B cell (primary cell): ENCODE measurements around the gene RFX2. TPM values are rescaled to one million over a fixed set of nuclear protein-coding genes. Genes with fewer than 3 reads are reported as not detected.

ENCODE experiments used
- ATAC-seq: fragments of 200-7000 bp; cut with Tn5 transposase; one replicate; pipeline ENCODE4 v1.10.0; 2021; ENCODE audit warnings: low read depth, mild to moderate bottlenecking, moderate number of reproducible peaks, moderate library complexity
- CTCF ChIA-PET: fragments of 350-600 bp; sonication (Branson Sonifier 250); formaldehyde crosslinking; loops from one replicate; lab custom pipeline; 2021; ENCODE audit warnings: antibody characterized with exemption, inconsistent platforms; lab: Charles Lee
- POLR2A ChIA-PET: fragments of 350-600 bp; sonication (Branson Sonifier 250); formaldehyde crosslinking; loops from one replicate; lab custom pipeline; 2021; ENCODE audit warnings: antibody characterized with exemption; lab: Charles Lee
- DNase-seq: peaks from one replicate; pipeline ENCODE4 v3.0.0; 2013
- H2AFZ ChIP-seq: 2 replicates; pipeline ENCODE4 v1.6.1; 2012; ENCODE audit warnings: mild to moderate bottlenecking, low read depth, low read length; ENCODE audit not compliant: insufficient read depth, poor library complexity, severe bottlenecking
- H3K27ac ChIP-seq, 2 donors: 1 replicate in 1 of 2; 2 replicates in 1 of 2; pipeline ENCODE4 v1.5.1; 2012 to 2013; ENCODE audit warnings: low read length in 2 of 2, mild to moderate bottlenecking in 2 of 2, moderate library complexity in 1 of 2
- H3K27me3 ChIP-seq, 4 experiments: fragments of 200-600 bp in 1 of 4; sonication (generic) in 1 of 4; replicated peaks in 1 of 4; 1 replicate in 2 of 4; 2 replicates in 2 of 4; pipeline versions ENCODE4 v1.6.1 to v1.7.0; 2013 to 2016; ENCODE audit warnings: low read length in 3 of 4, mild to moderate bottlenecking in 2 of 4, mixed read lengths in 1 of 4, moderate library complexity in 1 of 4; ENCODE audit not compliant: insufficient read depth in 4 of 4, control insufficient read depth in 3 of 4; ENCODE audit errors: control extremely low read depth in 1 of 4
- H3K36me3 ChIP-seq, 2 experiments: replicated peaks in 1 of 2; 1 replicate in 1 of 2; 2 replicates in 1 of 2; pipeline versions ENCODE4 v1.6.1 to v1.7.1; 2013; ENCODE audit warnings: low read length in 1 of 2; ENCODE audit not compliant: insufficient read depth in 2 of 2, control insufficient read depth in 1 of 2; ENCODE audit errors: control extremely low read depth in 1 of 2, extremely low read depth in 1 of 2
- H3K4me1 ChIP-seq, 2 donors: fragments of 200-600 bp in 1 of 2; sonication (generic) in 1 of 2; 1 replicate in 1 of 2; 2 replicates in 1 of 2; pipeline versions ENCODE4 v1.5.1 to v1.6.1; 2013 to 2017; ENCODE audit warnings: low read length in 2 of 2; ENCODE audit not compliant: control insufficient read depth in 2 of 2, insufficient read depth in 2 of 2
- H3K4me2 ChIP-seq: replicated peaks from 2 replicates; pipeline ENCODE3; 2012; ENCODE audit warnings: mild to moderate bottlenecking, low read depth, low read length; ENCODE audit not compliant: poor library complexity, severe bottlenecking
- H3K4me3 ChIP-seq, 5 experiments: fragments of 200-600 bp in 1 of 5; sonication (generic) in 1 of 5; 1 replicate in 3 of 5; 2 replicates in 2 of 5; pipeline versions ENCODE4 v1.5.1 to v1.7.0; 2011 to 2016; ENCODE audit warnings: low read length in 4 of 5, mild to moderate bottlenecking in 4 of 5, low read depth in 2 of 5, control low read depth in 1 of 5, moderate library complexity in 1 of 5; ENCODE audit not compliant: insufficient read depth in 1 of 5; ENCODE audit errors: control extremely low read depth in 1 of 5, extremely low read depth in 1 of 5
- H3K79me2 ChIP-seq: fragments of 200-600 bp; sonication (generic); one replicate; pipeline ENCODE4 v1.6.0; 2016; ENCODE audit warnings: low read length; ENCODE audit not compliant: control insufficient read depth, insufficient read depth
- H3K9ac ChIP-seq: fragments of 200-600 bp; sonication (generic); 2 replicates; pipeline ENCODE4 v1.6.1; 2017; ENCODE audit warnings: mild to moderate bottlenecking, low read length, moderate library complexity
- H3K9me3 ChIP-seq, 3 donors: one replicate each; pipeline versions ENCODE4 v1.6.1 to v1.7.1; 2013; ENCODE audit warnings: low read length in 2 of 3; ENCODE audit not compliant: control insufficient read depth in 2 of 3, insufficient read depth in 1 of 3; ENCODE audit errors: control extremely low read depth in 1 of 3
- H4K20me1 ChIP-seq: 2 replicates; pipeline ENCODE4 v1.6.0; 2012; ENCODE audit warnings: mild to moderate bottlenecking, low read length; ENCODE audit not compliant: insufficient read depth, control insufficient read depth, poor library complexity, severe bottlenecking
- H3K27ac Mint-ChIP-seq: one replicate; pipeline ENCODE4 v1.8.0; 2021; ENCODE audit warnings: mixed read lengths
- H3K27me3 Mint-ChIP-seq: one replicate; pipeline ENCODE4 v1.8.0; 2021; ENCODE audit warnings: mixed read lengths
- H3K4me1 Mint-ChIP-seq: one replicate; pipeline ENCODE4 v1.8.0; 2021; ENCODE audit warnings: mixed read lengths
- H3K4me3 Mint-ChIP-seq: one replicate; pipeline ENCODE4 v1.8.0; 2021; ENCODE audit warnings: mixed read lengths
- H3K9me3 Mint-ChIP-seq: one replicate; pipeline ENCODE4 v1.8.0; 2022; ENCODE audit warnings: mixed read lengths; ENCODE audit not compliant: insufficient read depth
- EZH2 ChIP-seq: IDR thresholded peaks from 2 replicates; pipeline ENCODE4 v1.6.1; 2012; ENCODE audit warnings: borderline replicate concordance, low read depth, mild to moderate bottlenecking, moderate library complexity, low read length; ENCODE audit not compliant: insufficient read depth, poor library complexity, severe bottlenecking
- WGBS: methylation state at CpG from one replicate; pipeline ENCODE4 v1.1.5; 2013; ENCODE audit warnings: missing lambda C conversion rate; ENCODE audit not compliant: insufficient coverage; 5-methylcytosine and 5-hydroxymethylcytosine counted together
- intact Hi-C: fragments of 100-400 bp; cut with micrococcal nuclease; formaldehyde crosslinking; loops from one replicate; pipeline ENCODE4 v1.10.0; 2022
- polyA plus RNA-seq: library from polyadenylated mRNA; depleted of rRNA; stranded (reverse); fragments of >200 nt; gene quantifications from 2 replicates; pipeline ENCODE4 v1.2.3, GENCODE V29; 2012
- total RNA-seq, 2 donors: library from RNA; stranded (reverse); fragments of 120-200 nt in 1 of 2; gene quantifications; 1 replicate in 1 of 2; 2 replicates in 1 of 2; pipeline versions ENCODE4 v1.2.3 to v1.2.4, GENCODE V29; 2013 to 2022
- TF ChIP-seq, protein P1 (sequence below): fragments of 200-600 bp; IDR thresholded peaks from one replicate; pipeline ENCODE4 v1.8.0; 2022; ENCODE audit warnings: antibody characterized with exemption, mild to moderate bottlenecking

RFX2 gene
- total and polyA plus RNA-seq, 2 donors (not counting 1 experiment from before 2014, with no cell fraction given): 7.1 to 8.6 TPM

DNA sequence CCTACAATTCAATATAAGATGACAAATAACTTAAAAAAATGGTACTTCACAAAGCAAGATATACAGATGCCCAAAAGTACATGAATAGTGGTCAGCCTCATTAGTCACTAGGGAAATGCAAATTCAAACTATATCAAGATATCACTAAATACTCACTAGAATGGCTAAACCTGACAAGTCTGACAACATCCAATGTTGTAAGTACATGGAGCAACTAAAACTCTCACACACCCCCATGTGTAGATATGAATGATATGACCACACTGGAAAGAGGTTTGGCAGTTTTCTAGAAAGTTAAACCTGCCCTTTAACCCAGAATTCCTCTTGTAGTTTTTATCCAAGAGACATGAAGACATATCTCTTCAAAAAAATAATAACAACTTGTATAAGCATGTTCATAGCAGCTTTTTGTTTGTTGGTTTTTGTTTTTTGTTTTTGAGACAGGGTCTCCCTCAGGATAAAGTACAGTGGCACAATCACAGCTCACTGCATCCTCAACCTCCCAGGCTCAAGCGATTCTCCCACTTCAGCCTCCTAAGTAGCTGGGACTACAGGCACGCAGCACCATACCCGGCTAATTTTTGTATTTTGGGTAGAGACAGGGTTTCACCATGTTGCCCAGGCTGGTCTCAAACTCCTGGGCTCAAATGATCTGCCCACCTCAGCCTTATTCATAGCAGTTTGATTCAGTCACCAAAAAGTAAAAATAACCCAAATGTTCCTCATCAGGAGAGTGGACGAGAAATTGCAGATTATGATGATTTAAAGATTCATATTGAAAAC is 55.1 kb downstream of the RFX2 start:
- Histone ChIP-seq H3K27ac (no peak overlapping the region), H3K4me3 (no peak overlapping the region), H3K27me3 (no peaks in the 10 kb centered on the region), H4K20me1 (no peaks in the 10 kb centered on the region), H3K9me3 (peaks cover 0 to 2% (median 2%) of the 10 kb centered on the region in 3 donors), H3K9ac (no peak overlapping the region), H3K4me1 (no peaks in the 10 kb centered on the region), H3K79me2 (no peaks in the 10 kb centered on the region), H3K36me3 (no peaks in the 10 kb centered on the region), H2AFZ (no peak overlapping the region), H3K4me2 (no peak overlapping the region)
- intact Hi-C loops: no loop called here
- TF ChIP-seq EZH2: no peak
- TF ChIP-seq, protein P1, sequence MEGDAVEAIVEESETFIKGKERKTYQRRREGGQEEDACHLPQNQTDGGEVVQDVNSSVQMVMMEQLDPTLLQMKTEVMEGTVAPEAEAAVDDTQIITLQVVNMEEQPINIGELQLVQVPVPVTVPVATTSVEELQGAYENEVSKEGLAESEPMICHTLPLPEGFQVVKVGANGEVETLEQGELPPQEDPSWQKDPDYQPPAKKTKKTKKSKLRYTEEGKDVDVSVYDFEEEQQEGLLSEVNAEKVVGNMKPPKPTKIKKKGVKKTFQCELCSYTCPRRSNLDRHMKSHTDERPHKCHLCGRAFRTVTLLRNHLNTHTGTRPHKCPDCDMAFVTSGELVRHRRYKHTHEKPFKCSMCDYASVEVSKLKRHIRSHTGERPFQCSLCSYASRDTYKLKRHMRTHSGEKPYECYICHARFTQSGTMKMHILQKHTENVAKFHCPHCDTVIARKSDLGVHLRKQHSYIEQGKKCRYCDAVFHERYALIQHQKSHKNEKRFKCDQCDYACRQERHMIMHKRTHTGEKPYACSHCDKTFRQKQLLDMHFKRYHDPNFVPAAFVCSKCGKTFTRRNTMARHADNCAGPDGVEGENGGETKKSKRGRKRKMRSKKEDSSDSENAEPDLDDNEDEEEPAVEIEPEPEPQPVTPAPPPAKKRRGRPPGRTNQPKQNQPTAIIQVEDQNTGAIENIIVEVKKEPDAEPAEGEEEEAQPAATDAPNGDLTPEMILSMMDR: no peak
- Mint-ChIP-seq H3K9me3 (no peaks in the 10 kb centered on the region), H3K4me3 (no peak overlapping the region), H3K27me3 (no peaks in the 10 kb centered on the region), H3K4me1 (no peaks in the 10 kb centered on the region), H3K27ac (no peak overlapping the region)
- DNase-seq (no peak), ATAC-seq (no peak)
- WGBS: 100% methylated on average over 1 of the region's 4 CpGs
- POLR2A ChIA-PET: no interaction called here
- CTCF ChIA-PET: interaction anchor here (6.7 kb wide), 1 partner anchor 71 kb away, joined by 98 read pairs; no protein-coding TSS in a partner anchor

DNA sequence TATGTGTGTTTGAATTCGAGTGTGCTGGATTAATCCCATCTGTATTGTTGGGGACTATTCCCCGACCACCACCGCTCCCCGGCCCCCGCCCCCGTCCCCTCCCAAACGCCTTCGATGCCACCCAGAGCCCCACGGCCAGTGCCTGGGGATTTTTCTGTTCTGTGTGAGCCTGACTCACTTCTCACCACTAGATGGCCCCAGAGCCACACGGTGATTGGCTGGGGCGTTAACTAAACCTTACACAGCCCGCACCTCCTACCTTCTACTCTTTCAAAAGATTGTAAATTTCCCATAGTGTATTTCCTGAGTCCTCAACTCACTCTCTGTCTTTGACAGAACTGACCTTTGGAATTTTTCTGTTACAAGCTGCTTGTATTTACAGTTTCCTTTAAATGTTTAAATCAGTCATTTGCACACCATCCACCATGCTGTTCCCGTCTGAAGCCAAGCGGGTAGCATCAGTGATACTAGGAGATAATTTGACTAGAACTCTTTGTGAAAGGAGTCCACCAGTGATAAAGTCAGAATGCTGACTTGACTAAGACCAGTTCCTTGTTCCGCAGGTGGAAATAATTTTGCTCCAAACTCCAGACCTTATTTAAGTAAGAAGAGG is 61.4 kb downstream of the RFX2 start:
- H3K4me1 ChIP-seq: no peaks in the 10 kb centered on the region
- Mint-ChIP-seq H3K4me3 (no peak overlapping the region), H3K27me3 (no peaks in the 10 kb centered on the region), H3K27ac (no peak overlapping the region), H3K4me1 (peaks cover 4% of the 10 kb centered on the region), H3K9me3 (no peaks in the 10 kb centered on the region)
- H3K27ac ChIP-seq: no peak overlapping the region
- DNase-seq: peak; percentile 84
- intact Hi-C loops: loop anchor here (1.0 kb wide), 3 partner anchors 38 to 814 kb away; no protein-coding TSS in a partner anchor
- H4K20me1 ChIP-seq: no peaks in the 10 kb centered on the region
- no peak overlapping the region for H3K9ac ChIP-seq
- POLR2A ChIA-PET: interaction anchor here (0.5 kb wide), 1 partner anchor 62 kb away, joined by 3 read pairs; no protein-coding TSS in a partner anchor
- peaks cover 0 to 2% (median 0%) of the 10 kb centered on the region in 3 donors for H3K9me3 ChIP-seq
- peak overlapping the region; percentile 20 for H3K4me2 ChIP-seq
- H2AFZ ChIP-seq: peak overlapping the region; percentile 18
- H3K79me2 ChIP-seq: no peaks in the 10 kb centered on the region
- H3K4me3 ChIP-seq: no peak overlapping the region
- TF ChIP-seq, protein P1: peak; percentile 88
- no peak for TF ChIP-seq EZH2
- no peaks in the 10 kb centered on the region for H3K27me3 ChIP-seq
- no peaks in the 10 kb centered on the region for H3K36me3 ChIP-seq
- peak; percentile 99 for ATAC-seq
- CTCF ChIA-PET: interaction anchor here (0.6 to 5.8 kb wide), 25 partner anchors 8 to 1634 kb away, joined by 3 to 188 read pairs (median 4); no protein-coding TSS in a partner anchor
- WGBS: 0% methylated on average over 8 of the region's 15 CpGs
